HK-2 (cell line): Measurements from ENCODE around the gene GALNT1.

Experiments used
- DNase-seq: peaks from one replicate; pipeline ENCODE4 v3.0.0-alpha.2; 2018; ENCODE audit not compliant: unreplicated experiment

Gene GALNT1

GRCh38 chr18:35680139-35680551 is 98.6 kb downstream of the GALNT1 start:
- DNase-seq: no peak

GRCh38 chr18:35682281-35682867 is 100.8 kb downstream of the GALNT1 start:
- DNase-seq: no peak

DNA sequence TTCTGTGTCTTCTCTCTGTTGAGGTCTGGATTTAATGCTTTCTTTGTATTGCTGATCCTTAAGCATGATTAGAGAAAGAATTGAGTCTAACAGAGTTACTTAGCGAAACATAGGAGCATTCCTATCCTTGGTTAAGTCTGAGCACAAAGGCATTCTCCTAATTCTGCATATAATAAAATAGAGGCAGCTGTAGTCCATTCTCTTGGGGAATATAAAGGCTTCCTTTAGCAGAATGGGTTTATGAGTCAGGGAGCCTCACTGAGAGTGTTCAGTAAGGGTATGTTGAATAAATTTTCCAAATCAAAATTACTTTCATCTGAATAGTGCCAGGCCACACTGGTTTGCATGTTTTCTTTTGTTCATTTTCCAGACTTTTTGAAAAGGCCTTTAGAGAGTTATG is 101.5 kb downstream of the GALNT1 start:
- DNase-seq: no peak

DNA sequence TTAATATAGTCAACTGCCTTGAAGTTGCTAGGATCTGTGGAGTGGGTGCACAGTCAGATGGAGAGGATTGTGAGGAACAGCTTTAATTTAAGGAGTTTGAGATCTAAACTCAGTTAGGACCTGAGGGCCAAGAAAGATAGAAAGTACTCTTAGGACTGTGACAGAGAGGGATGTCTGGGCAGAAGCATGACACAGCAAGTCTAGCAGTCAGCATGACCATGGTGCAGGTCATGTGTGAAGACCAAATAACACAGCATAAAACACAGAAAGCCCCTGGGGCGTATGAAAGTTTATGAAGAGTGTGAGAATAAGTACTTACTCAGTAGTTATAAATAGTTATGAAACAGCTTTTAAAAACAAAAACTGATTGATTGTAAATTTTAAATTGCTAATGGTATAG is 107.2 kb downstream of the GALNT1 start:
- no peak for DNase-seq

DNA sequence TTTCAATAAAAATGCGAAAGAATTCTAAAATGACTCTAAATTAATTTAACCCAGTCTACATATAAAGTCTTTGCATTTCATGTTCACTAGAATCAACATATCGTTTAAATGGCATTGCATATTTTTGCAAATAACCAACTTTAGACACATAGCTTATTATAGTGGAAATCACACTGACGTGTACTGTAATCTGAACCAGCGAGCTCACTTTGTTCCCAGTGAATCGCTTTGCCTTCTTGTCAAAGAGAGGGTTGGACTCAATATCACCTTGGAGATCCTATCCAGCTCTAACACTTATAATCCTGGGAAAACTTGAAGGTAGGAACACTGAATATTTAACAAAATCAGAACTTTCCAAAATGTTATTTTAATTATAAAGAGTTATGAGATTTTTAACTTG is 108.2 kb downstream of the GALNT1 start:
- DNase-seq: no peak

- DNase-seq: no peak
Observed at GRCh38 chr18:35691625-35692024, 110.1 kb downstream of the GALNT1 start.

GRCh38 chr18:35692866-35693265 is 111.3 kb downstream of the GALNT1 start:
- no peak for DNase-seq

DNA sequence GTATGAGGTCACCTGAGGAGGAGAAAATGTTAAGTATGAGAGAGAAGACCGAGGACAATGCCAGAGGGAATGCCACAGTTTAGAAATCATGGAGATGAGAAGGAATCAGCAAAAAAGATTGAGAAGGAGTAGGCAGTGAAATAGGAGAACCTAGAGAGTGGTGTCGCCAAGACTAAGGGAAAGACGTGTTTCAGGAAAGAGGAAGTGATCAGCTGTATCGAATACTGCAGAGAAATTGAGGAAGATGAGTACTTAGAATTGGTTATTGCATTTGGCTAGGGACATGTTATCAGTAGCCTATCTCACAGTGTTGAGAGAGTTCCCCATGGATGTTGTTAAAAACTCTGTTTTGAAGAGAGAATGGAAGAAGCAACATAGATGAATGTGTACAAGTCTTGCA is 112.3 kb downstream of the GALNT1 start:
- no peak for DNase-seq

DNA sequence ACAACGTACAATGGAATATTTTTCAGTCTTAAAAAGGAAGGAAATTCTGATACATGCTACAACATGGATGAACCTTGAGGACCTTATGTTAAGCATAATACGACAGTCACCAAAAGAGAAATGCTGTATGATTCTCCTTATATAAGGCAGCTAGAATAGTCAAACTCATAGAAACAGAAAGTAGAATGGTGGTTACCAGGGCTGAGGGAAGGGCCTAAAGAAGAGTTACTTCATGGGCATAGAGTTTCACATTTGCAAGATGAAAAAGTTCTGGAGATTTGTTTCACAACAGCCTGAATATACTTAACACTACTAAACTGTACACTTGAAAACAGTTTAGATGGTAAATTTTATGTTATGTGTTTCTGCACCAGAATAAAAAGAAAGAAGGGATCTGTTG is 113.3 kb downstream of the GALNT1 start:
- DNase-seq: no peak

- no peak for DNase-seq
Observed at GRCh38 chr18:35695384-35695783, 113.8 kb downstream of the GALNT1 start.

DNA sequence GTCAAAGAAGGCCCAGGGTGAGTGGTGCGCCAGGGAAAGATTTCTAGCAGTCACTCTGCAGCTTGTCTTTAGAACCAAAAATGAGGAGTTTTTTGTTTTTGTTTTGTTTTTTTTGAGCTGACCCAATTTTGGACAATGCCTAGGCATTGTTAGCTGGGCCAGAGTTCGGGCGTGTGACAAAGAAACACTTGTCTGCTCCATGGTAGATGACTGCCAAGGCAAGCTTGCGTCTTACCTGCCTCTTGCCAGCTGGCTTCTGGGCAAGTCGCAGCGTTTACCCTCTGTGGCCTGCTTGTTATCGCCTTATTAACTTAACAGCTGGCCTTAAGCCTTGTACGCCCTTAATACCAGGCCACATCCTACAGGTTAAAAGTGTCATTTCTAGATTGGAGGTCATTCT is 114.3 kb downstream of the GALNT1 start:
- no peak for DNase-seq

DNA sequence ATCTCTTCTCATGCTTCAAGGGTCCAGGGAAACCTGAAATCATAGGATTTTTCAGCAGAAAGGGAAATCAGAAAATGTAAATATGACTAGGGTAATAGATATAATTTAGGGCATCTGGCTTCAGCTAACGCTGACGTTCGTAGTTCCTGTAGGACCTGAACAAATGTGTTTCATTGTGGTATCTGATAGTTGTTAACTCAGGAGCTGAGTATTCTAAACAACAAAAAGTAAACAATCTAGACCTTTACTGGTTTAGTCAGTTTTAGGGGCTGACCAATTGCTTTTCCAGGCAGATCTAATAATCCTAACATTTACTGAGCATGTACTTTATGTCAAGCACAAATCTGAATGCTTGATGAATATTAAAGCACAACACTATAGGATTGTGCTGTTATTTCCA is 114.8 kb downstream of the GALNT1 start:
- no peak for DNase-seq

DNA sequence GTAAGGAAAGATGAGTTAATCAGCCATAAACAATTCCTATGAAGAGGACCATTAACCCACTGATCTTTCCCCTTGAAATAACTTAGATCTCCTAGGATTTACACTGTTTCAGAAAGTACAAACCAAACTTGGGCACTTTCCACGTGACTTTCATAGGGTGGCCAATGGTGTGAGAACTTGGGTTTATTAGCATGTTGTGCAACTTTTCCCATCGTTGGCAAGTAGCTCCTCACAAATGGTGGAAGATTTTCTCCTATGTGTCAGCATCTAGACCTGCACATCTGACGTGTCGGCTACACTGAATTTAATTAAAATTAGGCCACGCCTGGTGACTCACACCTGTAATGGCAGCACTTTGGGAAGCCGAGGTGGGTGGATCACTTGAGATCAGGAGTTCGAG is 116.3 kb downstream of the GALNT1 start:
- DNase-seq: no peak

DNA sequence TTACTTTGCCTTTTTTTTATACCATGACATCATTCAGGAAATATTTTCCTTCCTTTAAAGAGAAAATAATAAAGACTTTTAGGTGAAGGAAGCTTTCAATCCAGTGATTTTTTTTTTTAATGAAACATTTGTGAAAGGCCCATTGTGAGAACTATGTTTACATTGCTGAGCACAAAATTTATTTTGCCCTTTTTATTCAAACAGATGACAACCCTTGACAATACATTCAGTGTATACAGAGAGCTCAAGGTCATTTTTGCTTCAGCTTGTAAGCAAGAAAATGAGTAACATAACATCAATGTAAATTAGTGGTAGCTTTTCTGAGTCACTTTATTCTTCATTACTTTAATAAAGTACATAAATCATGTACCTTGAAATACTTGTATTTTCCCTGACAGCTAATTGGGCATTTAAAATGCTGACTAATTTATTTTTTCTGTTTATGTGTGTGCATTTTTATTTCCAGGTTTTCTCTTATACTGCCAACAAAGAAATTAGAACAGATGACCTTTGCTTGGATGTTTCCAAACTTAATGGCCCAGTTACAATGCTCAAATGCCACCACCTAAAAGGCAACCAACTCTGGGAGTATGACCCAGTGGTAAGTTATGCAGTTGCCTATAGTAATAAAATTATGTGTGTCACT is 121.6 kb downstream of the GALNT1 start:
- DNase-seq: no peak

DNA sequence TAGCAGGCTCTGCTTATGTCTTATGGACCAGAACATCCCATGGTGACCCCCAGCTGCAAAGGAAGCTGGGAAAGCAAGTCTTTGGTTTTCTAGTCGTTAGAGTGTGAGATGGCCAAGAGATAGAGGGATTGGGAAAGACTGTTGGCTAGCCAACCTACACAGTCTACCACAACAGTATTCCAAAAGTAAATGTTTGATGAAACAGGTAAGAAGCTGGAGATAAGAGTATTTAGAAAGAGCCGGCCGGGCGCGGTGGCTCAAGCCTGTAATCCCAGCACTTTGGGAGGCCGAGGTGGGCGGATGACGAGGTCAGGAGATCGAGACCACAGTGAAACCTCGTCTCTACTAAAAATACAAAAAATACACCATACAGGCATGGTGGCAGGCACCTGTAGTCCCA is 124.4 kb downstream of the GALNT1 start:
- no peak for DNase-seq

GRCh38 chr18:35707247-35707646 is 125.7 kb downstream of the GALNT1 start:
- no peak for DNase-seq

DNA sequence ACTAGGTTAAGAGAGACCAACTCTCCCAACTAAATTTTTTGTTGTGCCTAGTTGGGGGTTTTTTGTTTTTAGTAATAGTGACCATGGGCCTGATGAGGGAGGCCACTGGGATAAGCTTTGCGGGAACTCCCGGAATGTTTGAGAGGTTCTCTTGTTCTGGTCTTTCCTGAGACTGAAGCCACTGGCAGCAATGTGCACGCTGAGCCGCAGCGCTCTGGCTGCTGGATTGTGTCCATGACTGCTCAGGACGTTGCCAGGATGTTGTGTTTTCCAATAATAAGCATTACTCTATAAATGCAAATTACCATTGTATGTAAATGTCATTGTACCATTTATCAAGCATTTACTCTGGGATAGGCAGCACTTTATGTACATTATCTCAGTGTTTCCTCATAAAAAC is 126.1 kb downstream of the GALNT1 start:
- no peak for DNase-seq

GRCh38 chr18:35710581-35710980 is 129.0 kb downstream of the GALNT1 start:
- no peak for DNase-seq

DNA sequence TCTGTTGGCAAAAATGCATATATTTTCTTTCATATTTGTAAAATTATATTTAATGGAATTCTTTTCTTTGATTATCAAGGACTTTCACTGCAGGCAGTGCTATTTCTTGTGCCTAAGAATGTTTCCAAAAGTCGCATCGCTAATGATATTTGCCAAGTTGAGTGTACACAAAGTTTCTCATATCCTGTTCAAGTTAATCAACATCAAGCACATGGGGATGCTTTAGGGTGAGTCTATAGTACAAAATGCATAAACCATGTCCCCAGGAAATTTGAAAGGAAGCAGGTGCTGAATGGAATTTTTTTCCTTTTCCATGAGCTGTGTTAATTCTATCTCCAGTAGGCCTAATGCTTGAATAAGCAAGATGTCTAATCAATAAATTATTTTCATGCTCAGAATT is 129.7 kb downstream of the GALNT1 start:
- DNase-seq: no peak

- DNase-seq: no peak
Observed at GRCh38 chr18:35713545-35713944, 132.0 kb downstream of the GALNT1 start.

- DNase-seq: no peak
Observed at GRCh38 chr18:35714539-35714938, 133.0 kb downstream of the GALNT1 start.

GRCh38 chr18:35715139-35715538 is 133.6 kb downstream of the GALNT1 start:
- DNase-seq: no peak

- no peak for DNase-seq
Observed at GRCh38 chr18:35716169-35716831, 134.8 kb downstream of the GALNT1 start.

DNA sequence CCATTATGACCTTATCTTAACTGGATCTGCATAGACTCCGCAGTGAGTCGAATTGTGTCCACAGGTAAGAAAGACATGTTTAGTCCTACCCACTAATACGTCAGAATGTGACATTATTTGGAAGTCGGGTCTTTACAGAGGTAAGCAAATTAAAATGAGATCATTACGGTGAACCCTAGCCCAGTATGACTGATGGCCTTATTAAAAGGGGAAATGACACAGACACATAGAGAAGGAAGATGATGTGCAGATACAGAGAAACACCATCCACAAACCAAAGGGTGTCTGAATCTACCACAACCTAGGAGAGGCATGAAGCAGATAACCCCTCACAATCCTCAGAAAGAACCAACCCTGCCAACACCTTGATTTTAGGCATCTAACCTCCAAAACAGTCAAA is 135.6 kb downstream of the GALNT1 start:
- no peak for DNase-seq
